HCT116 (cell line): ENCODE data around the gene PRSS56. TPM values are rescaled to one million over a fixed set of nuclear protein-coding genes. Genes with fewer than 3 reads are reported as not detected.

Experiments used
- ATAC-seq: fragments of 200-7000 bp; cut with Tn5 transposase; 2 replicates; pipeline ENCODE4 v1.9.1; 2020; ENCODE audit warnings: mild to moderate bottlenecking, moderate library complexity
- BruUV-seq: library from RNA; stranded (reverse); fragments of 400-500 nt; replicated peaks from 2 replicates; lab custom pipeline; 2021; lab: Mats Ljungman, UMichigan
- CTCF ChIA-PET: fragments of 300-600 bp; sonication (Branson Sonifier 250); formaldehyde crosslinking; loops from one replicate; lab custom pipeline; 2021; ENCODE audit warnings: antibody characterized with exemption; lab: Charles Lee
- POLR2A ChIA-PET: fragments of 300-600, 350-600 bp; sonication (Branson Sonifier 250); formaldehyde crosslinking; loops from one replicate; lab custom pipeline; 2021; ENCODE audit warnings: antibody characterized with exemption; lab: Charles Lee
- RAD21 ChIA-PET, 2 experiments: fragments of 300-600 bp; sonication (Branson Sonifier 250); formaldehyde crosslinking; loops; one replicate each; lab custom pipeline; 2023; ENCODE audit warnings: low total read pairs in 2 of 2; ENCODE audit not compliant: uncharacterized antibody in 2 of 2, unreplicated experiment in 2 of 2, low non-redundant PET in 1 of 2; lab: Charles Lee
- DNase-seq: peaks from one replicate; pipeline ENCODE4 v3.0.0-alpha.2; 2010; ENCODE audit warnings: low read depth, low spot score
- H2AFZ ChIP-seq: fragments of 200-600 bp; shearing (Covaris generic), sonication (generic); 2 replicates; pipeline ENCODE4 v1.6.1; 2017; ENCODE audit warnings: low read depth, mixed run types, mixed read lengths, antibody characterized with exemption, low read length; ENCODE audit not compliant: poor library complexity, severe bottlenecking
- H3K27ac ChIP-seq: 2 replicates; pipeline ENCODE4 v1.5.1; 2012; ENCODE audit warnings: low read depth, low read length
- H3K27me3 ChIP-seq: fragments of 200-600 bp; sonication (generic); 2 replicates; pipeline ENCODE4 v1.6.1; 2016; ENCODE audit warnings: mixed run types, low read length, mixed read lengths; ENCODE audit not compliant: insufficient read depth
- H3K36me3 ChIP-seq, 2 experiments: fragments of 200-500 bp in 1 of 2; fragments of 200-600 bp in 1 of 2; sonication (Bioruptor generic) in 1 of 2; sonication (generic) in 1 of 2; 2 replicates each; pipeline versions ENCODE4 v1.5.1 to v1.6.1; 2014 to 2016; ENCODE audit warnings: low read length in 2 of 2, inconsistent platforms in 1 of 2, mixed read lengths in 1 of 2, mixed run types in 1 of 2; ENCODE audit not compliant: insufficient read depth in 2 of 2, control insufficient read depth in 1 of 2
- H3K4me1 ChIP-seq, 2 experiments: fragments of 200-600 bp in 1 of 2; sonication (generic) in 1 of 2; 2 replicates each; pipeline versions ENCODE4 v1.5.1 to v1.6.1; 2012 to 2017; ENCODE audit warnings: low read length in 2 of 2, inconsistent platforms in 1 of 2, mild to moderate bottlenecking in 1 of 2, mixed read lengths in 1 of 2, mixed run types in 1 of 2, moderate library complexity in 1 of 2; ENCODE audit not compliant: insufficient read depth in 2 of 2, control insufficient read depth in 1 of 2
- H3K4me2 ChIP-seq: fragments of 200-600 bp; sonication (generic); 2 replicates; pipeline ENCODE4 v1.6.1; 2017; ENCODE audit warnings: mixed run types, low read length, mixed read lengths
- H3K4me3 ChIP-seq, 2 experiments: fragments of 200-600 bp in 1 of 2; sonication (generic) in 1 of 2; replicated peaks in 1 of 2; 2 replicates each; pipeline ENCODE4 v1.5.1; 2011 to 2016; ENCODE audit warnings: low read length in 2 of 2, control low read depth in 1 of 2, low read depth in 1 of 2, mild to moderate bottlenecking in 1 of 2, mixed read lengths in 1 of 2, mixed run types in 1 of 2
- H3K79me2 ChIP-seq: fragments of 200-600 bp; sonication (generic); 2 replicates; pipeline ENCODE4 v1.6.1; 2017; ENCODE audit warnings: mild to moderate bottlenecking, mixed run types, low read length, moderate library complexity, mixed read lengths; ENCODE audit not compliant: insufficient read depth
- H3K9ac ChIP-seq: fragments of 200-600 bp; sonication (generic); 2 replicates; pipeline ENCODE4 v1.6.1; 2016; ENCODE audit warnings: low read length, mixed read lengths
- H3K9me2 ChIP-seq: fragments of 200-600 bp; sonication (generic), shearing (Covaris generic); 2 replicates; pipeline ENCODE4 v1.6.1; 2017; ENCODE audit warnings: mixed run types, mild to moderate bottlenecking, moderate library complexity; ENCODE audit not compliant: insufficient read depth
- H3K9me3 ChIP-seq, 2 experiments: fragments of 200-500 bp in 1 of 2; fragments of 200-600 bp in 1 of 2; sonication (Bioruptor generic) in 1 of 2; sonication (generic) in 1 of 2; 2 replicates each; pipeline ENCODE4 v1.6.1; 2014 to 2017; ENCODE audit warnings: low read length in 2 of 2, mixed read lengths in 2 of 2, inconsistent platforms in 1 of 2, low read depth in 1 of 2, mild to moderate bottlenecking in 1 of 2, mixed run types in 1 of 2, moderate library complexity in 1 of 2; ENCODE audit not compliant: control insufficient read depth in 1 of 2, insufficient read depth in 1 of 2
- H4K20me1 ChIP-seq: fragments of 200-600 bp; sonication (generic), shearing (Covaris generic); 2 replicates; pipeline ENCODE4 v1.6.1; 2017; ENCODE audit warnings: mixed run types, mild to moderate bottlenecking, moderate library complexity; ENCODE audit not compliant: insufficient read depth
- CBX3 ChIP-seq: IDR thresholded peaks from 2 replicates; pipeline ENCODE4 v1.6.1; 2012; ENCODE audit warnings: low read depth
- CEBPB ChIP-seq: IDR thresholded peaks from 2 replicates; pipeline ENCODE4 v1.6.1; 2012; ENCODE audit warnings: low read depth
- EGR1 ChIP-seq: IDR thresholded peaks from 2 replicates; pipeline ENCODE4 v1.6.1; 2012; ENCODE audit warnings: low read depth
- ELF1 ChIP-seq: IDR thresholded peaks from 2 replicates; pipeline ENCODE4 v1.6.1; 2012; ENCODE audit warnings: low read depth, borderline replicate concordance
- EZH2 ChIP-seq: fragments of 200-600 bp; sonication (generic); IDR thresholded peaks from 2 replicates; pipeline ENCODE4 v1.6.1; 2017; ENCODE audit warnings: antibody characterized with exemption, mixed run types
- EZH2phosphoT487 ChIP-seq: fragments of 200-600 bp; IDR thresholded peaks from 2 replicates; pipeline ENCODE4 v1.6.1; 2018; ENCODE audit warnings: antibody characterized with exemption, borderline replicate concordance
- FOSL1 ChIP-seq: IDR thresholded peaks from 2 replicates; pipeline ENCODE4 v1.6.1; 2012; ENCODE audit warnings: low read depth
- JUND ChIP-seq: IDR thresholded peaks from 2 replicates; pipeline ENCODE4 v1.6.1; 2012
- POLR2A ChIP-seq: IDR thresholded peaks from 2 replicates; pipeline ENCODE4 v1.7.0; 2011; ENCODE audit warnings: borderline replicate concordance; ENCODE audit not compliant: insufficient read depth, insufficient read length; ENCODE audit errors: extremely low read depth
- POLR2AphosphoS5 ChIP-seq: IDR thresholded peaks from 2 replicates; pipeline ENCODE4 v1.6.1; 2011; ENCODE audit warnings: mild to moderate bottlenecking, low read depth, low read length, moderate library complexity
- SIN3A ChIP-seq: IDR thresholded peaks from 2 replicates; pipeline ENCODE4 v1.6.1; 2012; ENCODE audit warnings: low read depth
- SP1 ChIP-seq: IDR thresholded peaks from 2 replicates; pipeline ENCODE4 v1.6.1; 2012; ENCODE audit warnings: low read depth
- SRF ChIP-seq: IDR thresholded peaks from 2 replicates; pipeline ENCODE4 v1.6.1; 2012; ENCODE audit warnings: low read depth
- TCF7L2 ChIP-seq: IDR thresholded peaks from 2 replicates; pipeline ENCODE4 v1.7.0; 2011; ENCODE audit warnings: borderline replicate concordance, inconsistent platforms; ENCODE audit not compliant: insufficient read depth, insufficient read length; ENCODE audit errors: extremely low read depth
- YY1 ChIP-seq: IDR thresholded peaks from 2 replicates; pipeline ENCODE4 v1.6.1; 2011; ENCODE audit warnings: low read length, low read depth, moderate library complexity, mild to moderate bottlenecking; ENCODE audit not compliant: insufficient replicate concordance; ENCODE audit errors: extremely low read depth
- ZNF274 ChIP-seq: fragments of 200-500 bp; sonication (Bioruptor generic); IDR thresholded peaks from 2 replicates; pipeline ENCODE4 v1.6.1; 2014; ENCODE audit warnings: mild to moderate bottlenecking, low read depth, low read length, inconsistent platforms
- intact Hi-C: fragments of 100-400 bp; cut with micrococcal nuclease; formaldehyde crosslinking; loops from 2 replicates; pipeline ENCODE4 v1.10.0; 2022
- total RNA-seq: library from RNA; stranded (reverse); gene quantifications from one replicate; pipeline ENCODE4 v1.2.1, GENCODE V29; 2021; ENCODE audit not compliant: unreplicated experiment
- TF ChIP-seq, protein P1 (sequence below): IDR thresholded peaks from 2 replicates; pipeline ENCODE4 v1.6.1; 2012
- TF ChIP-seq, protein P2 (sequence below): IDR thresholded peaks from 2 replicates; pipeline ENCODE4 v1.6.1; 2011; ENCODE audit warnings: mild to moderate bottlenecking, low read length, moderate library complexity; ENCODE audit not compliant: insufficient replicate concordance; ENCODE audit errors: extremely low read depth
- TF ChIP-seq, protein P3 (sequence below), 3 experiments: fragments of 200-600 bp in 1 of 3; sonication (generic) in 1 of 3; IDR thresholded peaks in 2 of 3; conservative IDR thresholded peaks in 1 of 3; 2 replicates each; pipeline ENCODE4 v1.5.1; 2012 to 2017; ENCODE audit warnings: low read depth in 2 of 3, low read length in 2 of 3, antibody characterized with exemption in 1 of 3, borderline replicate concordance in 1 of 3, control low read depth in 1 of 3, mild to moderate bottlenecking in 1 of 3, mixed read lengths in 1 of 3, mixed run types in 1 of 3, moderate library complexity in 1 of 3; ENCODE audit not compliant: insufficient read depth in 1 of 3
- TF ChIP-seq, protein P4 (sequence below): IDR thresholded peaks from 2 replicates; pipeline ENCODE4 v1.6.1; 2012

Gene PRSS56
- total RNA-seq, 1 experiment from 2014 or later, result not detected

DNA sequence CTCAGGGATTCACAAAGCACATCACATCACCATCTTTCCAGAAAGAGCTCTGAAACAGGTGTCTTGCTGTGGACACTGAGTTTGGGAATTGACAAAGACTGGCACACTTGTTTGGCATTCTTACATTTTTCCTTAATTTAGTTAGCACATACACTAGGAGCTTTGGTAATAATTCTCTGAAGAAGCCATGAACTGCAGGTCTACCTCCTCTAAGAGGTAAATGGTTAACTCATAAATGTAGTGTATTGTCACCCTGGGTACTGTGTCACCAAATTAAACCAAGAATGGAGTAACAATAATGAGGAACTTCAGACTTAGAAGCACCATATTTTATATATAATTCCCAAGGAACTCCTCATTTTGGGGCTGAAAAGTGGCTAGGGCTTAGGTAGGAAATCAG lies 52.9 kb downstream of the PRSS56 start:
- H4K20me1 ChIP-seq, result no peaks in the 10 kb centered on the region
- no peak overlapping the region for H3K4me2 ChIP-seq
- no peak for DNase-seq
- no TSS peak for BruUV-seq
- TF ChIP-seq CBX3 (no peak), EZH2 (no peak), SP1 (no peak), CEBPB (no peak), JUND (no peak), EZH2phosphoT487 (no peak), TCF7L2 (no peak), ZNF274 (no peak), POLR2A (no peak), FOSL1 (no peak), POLR2AphosphoS5 (no peak), ELF1 (no peak), SIN3A (no peak), EGR1 (no peak), YY1 (no peak), SRF (no peak)
- TF ChIP-seq, protein P1, sequence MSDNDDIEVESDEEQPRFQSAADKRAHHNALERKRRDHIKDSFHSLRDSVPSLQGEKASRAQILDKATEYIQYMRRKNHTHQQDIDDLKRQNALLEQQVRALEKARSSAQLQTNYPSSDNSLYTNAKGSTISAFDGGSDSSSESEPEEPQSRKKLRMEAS, result no peak
- TF ChIP-seq, protein P2, sequence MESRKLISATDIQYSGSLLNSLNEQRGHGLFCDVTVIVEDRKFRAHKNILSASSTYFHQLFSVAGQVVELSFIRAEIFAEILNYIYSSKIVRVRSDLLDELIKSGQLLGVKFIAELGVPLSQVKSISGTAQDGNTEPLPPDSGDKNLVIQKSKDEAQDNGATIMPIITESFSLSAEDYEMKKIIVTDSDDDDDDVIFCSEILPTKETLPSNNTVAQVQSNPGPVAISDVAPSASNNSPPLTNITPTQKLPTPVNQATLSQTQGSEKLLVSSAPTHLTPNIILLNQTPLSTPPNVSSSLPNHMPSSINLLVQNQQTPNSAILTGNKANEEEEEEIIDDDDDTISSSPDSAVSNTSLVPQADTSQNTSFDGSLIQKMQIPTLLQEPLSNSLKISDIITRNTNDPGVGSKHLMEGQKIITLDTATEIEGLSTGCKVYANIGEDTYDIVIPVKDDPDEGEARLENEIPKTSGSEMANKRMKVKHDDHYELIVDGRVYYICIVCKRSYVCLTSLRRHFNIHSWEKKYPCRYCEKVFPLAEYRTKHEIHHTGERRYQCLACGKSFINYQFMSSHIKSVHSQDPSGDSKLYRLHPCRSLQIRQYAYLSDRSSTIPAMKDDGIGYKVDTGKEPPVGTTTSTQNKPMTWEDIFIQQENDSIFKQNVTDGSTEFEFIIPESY, result no peak
- TF ChIP-seq, protein P3, sequence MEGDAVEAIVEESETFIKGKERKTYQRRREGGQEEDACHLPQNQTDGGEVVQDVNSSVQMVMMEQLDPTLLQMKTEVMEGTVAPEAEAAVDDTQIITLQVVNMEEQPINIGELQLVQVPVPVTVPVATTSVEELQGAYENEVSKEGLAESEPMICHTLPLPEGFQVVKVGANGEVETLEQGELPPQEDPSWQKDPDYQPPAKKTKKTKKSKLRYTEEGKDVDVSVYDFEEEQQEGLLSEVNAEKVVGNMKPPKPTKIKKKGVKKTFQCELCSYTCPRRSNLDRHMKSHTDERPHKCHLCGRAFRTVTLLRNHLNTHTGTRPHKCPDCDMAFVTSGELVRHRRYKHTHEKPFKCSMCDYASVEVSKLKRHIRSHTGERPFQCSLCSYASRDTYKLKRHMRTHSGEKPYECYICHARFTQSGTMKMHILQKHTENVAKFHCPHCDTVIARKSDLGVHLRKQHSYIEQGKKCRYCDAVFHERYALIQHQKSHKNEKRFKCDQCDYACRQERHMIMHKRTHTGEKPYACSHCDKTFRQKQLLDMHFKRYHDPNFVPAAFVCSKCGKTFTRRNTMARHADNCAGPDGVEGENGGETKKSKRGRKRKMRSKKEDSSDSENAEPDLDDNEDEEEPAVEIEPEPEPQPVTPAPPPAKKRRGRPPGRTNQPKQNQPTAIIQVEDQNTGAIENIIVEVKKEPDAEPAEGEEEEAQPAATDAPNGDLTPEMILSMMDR (IDR thresholded peaks at IDR 0.05 in 2 of 3, conservative IDR thresholded peaks at IDR 0.05 in 1 of 3; ENCODE audit: borderline replicate concordance in 1 of 3, insufficient read depth in 1 of 3, low read depth in 2 of 3, low read length in 2 of 3), result no peak
- TF ChIP-seq, protein P4, sequence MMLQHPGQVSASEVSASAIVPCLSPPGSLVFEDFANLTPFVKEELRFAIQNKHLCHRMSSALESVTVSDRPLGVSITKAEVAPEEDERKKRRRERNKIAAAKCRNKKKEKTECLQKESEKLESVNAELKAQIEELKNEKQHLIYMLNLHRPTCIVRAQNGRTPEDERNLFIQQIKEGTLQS, result no peak
- TF ChIP-seq, all 23 proteins: peak for 0
- Histone ChIP-seq H3K79me2 (no peaks in the 10 kb centered on the region), H2AFZ (no peak overlapping the region), H3K4me1 (peaks cover 8 to 9% of the 10 kb centered on the region in 2 experiments), H3K9ac (no peak overlapping the region), H3K27ac (no peak overlapping the region), H3K9me3 (no peaks in the 10 kb centered on the region), H3K36me3 (peaks cover 13 to 18% of the 10 kb centered on the region in 2 experiments; a peak in 3 of 4 replicates), H3K4me3 (no peak overlapping the region), H3K9me2 (no peaks in the 10 kb centered on the region), H3K27me3 (no peaks in the 10 kb centered on the region)
- ChIA-PET CTCF (no interaction called here), POLR2A (no interaction called here), RAD21 (no interaction called here)
- no peak for ATAC-seq
- intact Hi-C loops, result no loop called here
